ENCODE data around the gene MB21D2. TPM values are rescaled to one million over a fixed set of nuclear protein-coding genes. Genes with fewer than 3 reads are reported as not detected.
A peak's percentile ranks its signal among the peaks of the same experiment; 100 is the strongest.
"Not testable (repeated sequence)": the region's sequence is repeated elsewhere in the genome, so short reads cannot be mapped to it uniquely, and the experiment has no call there.

The MB21D2 gene
- total RNA-seq, 1 donor from 2014 or later = 11.0 TPM

- Mint-ChIP-seq H3K4me3 (ENCODE audit: unreplicated experiment) (no peak overlapping the region), H3K27ac (ENCODE audit: unreplicated experiment) (peak overlapping the region; percentile 87), H3K9me3 (ENCODE audit: unreplicated experiment) (peaks cover 3% of the 10 kb centered on the region), H3K27me3 (ENCODE audit: low read depth, unreplicated experiment) (no peaks in the 10 kb centered on the region), H3K4me1 (ENCODE audit: low read depth, unreplicated experiment) (peaks cover 37% of the 10 kb centered on the region), H3K36me3 (ENCODE audit: low read depth, unreplicated experiment) (peaks cover 10% of the 10 kb centered on the region)
- no peaks in the 10 kb centered on the region for H3K36me3 ChIP-seq (ENCODE audit: insufficient read depth, low read length)
- no peaks in the 10 kb centered on the region for H3K9me3 ChIP-seq (ENCODE audit: insufficient read depth, low read depth, low read length)
- H3K4me1 ChIP-seq (ENCODE audit: insufficient read depth, low read length) = peaks cover 40% of the 10 kb centered on the region
- peaks cover 86% of the 10 kb centered on the region for H3K79me2 ChIP-seq (ENCODE audit: insufficient read depth, low read length)
- FAIRE-seq (peak; percentile 9), DNase-seq (ENCODE audit: low read depth) (peak; percentile 86)
- TF ChIP-seq, protein P1, sequence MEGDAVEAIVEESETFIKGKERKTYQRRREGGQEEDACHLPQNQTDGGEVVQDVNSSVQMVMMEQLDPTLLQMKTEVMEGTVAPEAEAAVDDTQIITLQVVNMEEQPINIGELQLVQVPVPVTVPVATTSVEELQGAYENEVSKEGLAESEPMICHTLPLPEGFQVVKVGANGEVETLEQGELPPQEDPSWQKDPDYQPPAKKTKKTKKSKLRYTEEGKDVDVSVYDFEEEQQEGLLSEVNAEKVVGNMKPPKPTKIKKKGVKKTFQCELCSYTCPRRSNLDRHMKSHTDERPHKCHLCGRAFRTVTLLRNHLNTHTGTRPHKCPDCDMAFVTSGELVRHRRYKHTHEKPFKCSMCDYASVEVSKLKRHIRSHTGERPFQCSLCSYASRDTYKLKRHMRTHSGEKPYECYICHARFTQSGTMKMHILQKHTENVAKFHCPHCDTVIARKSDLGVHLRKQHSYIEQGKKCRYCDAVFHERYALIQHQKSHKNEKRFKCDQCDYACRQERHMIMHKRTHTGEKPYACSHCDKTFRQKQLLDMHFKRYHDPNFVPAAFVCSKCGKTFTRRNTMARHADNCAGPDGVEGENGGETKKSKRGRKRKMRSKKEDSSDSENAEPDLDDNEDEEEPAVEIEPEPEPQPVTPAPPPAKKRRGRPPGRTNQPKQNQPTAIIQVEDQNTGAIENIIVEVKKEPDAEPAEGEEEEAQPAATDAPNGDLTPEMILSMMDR (IDR thresholded peaks at IDR 0.05; ENCODE audit: insufficient read depth, low read depth, low read length) = no peak
- TF ChIP-seq EZH2 (IDR thresholded peaks at IDR 0.05; ENCODE audit: insufficient read depth, low read length) = no peak
- peaks cover 36% of the 10 kb centered on the region for H4K20me1 ChIP-seq (ENCODE audit: insufficient read depth, low read length)
- H3K4me3 ChIP-seq (ENCODE audit: insufficient read depth, low read depth, low read length) = peak overlapping the region; percentile 19
- H3K9ac ChIP-seq (ENCODE audit: low read length) = peak overlapping the region; percentile 62
- H2AFZ ChIP-seq (ENCODE audit: low read depth, low read length) = no peak overlapping the region
- peak overlapping the region; percentile 75 for H3K4me2 ChIP-seq (ENCODE audit: low read length)
- H3K27ac ChIP-seq (ENCODE audit: low read depth, low read length) = peak overlapping the region; percentile 80
- H3K27me3 ChIP-seq (ENCODE audit: insufficient read depth, low read length) = no peaks in the 10 kb centered on the region
Observed at GRCh38 chr3:192850451-192850981, 67.1 kb downstream of the MB21D2 start.

DNA sequence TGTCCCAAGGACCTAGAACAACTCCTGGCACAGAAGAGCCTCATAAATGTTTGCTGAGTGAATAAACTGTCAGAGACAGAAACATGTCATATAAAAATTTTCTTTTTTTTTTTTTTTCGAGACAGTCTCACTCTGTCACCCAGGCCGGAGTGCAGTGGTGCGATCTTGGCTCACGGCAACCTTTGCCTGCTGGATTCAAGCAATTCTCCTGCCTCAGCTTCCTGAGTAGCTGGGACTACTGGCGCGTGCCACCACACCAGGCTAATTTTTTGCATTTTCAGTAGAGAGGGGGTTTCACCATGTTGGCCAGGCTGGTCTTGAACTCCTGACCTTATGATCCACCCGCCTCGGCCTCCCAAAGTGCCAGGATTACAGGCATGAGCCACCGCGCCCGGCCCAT, 67.8 kb downstream of the MB21D2 start:
- not testable (repeated sequence) for DNase-seq (ENCODE audit: low read depth); H2AFZ ChIP-seq (ENCODE audit: low read depth, low read length); H3K27me3 ChIP-seq (ENCODE audit: insufficient read depth, low read length); H3K27me3 Mint-ChIP-seq (ENCODE audit: low read depth, unreplicated experiment); H3K36me3 ChIP-seq (ENCODE audit: insufficient read depth, low read length); H3K4me3 Mint-ChIP-seq (ENCODE audit: unreplicated experiment); H3K36me3 Mint-ChIP-seq (ENCODE audit: low read depth, unreplicated experiment); FAIRE-seq; H3K4me3 ChIP-seq (ENCODE audit: insufficient read depth, low read depth, low read length); H3K4me2 ChIP-seq (ENCODE audit: low read length); H3K9me3 Mint-ChIP-seq (ENCODE audit: unreplicated experiment); H3K9me3 ChIP-seq (ENCODE audit: insufficient read depth, low read depth, low read length)
- peaks cover 41% of the 10 kb centered on the region for H3K4me1 Mint-ChIP-seq (ENCODE audit: low read depth, unreplicated experiment)
- Histone ChIP-seq H4K20me1 (ENCODE audit: insufficient read depth, low read length) (peaks cover 36% of the 10 kb centered on the region), H3K4me1 (ENCODE audit: insufficient read depth, low read length) (peaks cover 47% of the 10 kb centered on the region), H3K9ac (ENCODE audit: low read length) (peak overlapping the region; percentile 62), H3K27ac (ENCODE audit: low read depth, low read length) (peak overlapping the region; percentile 80), H3K79me2 (ENCODE audit: insufficient read depth, low read length) (peaks cover 84% of the 10 kb centered on the region)
- peak overlapping the region; percentile 87 for H3K27ac Mint-ChIP-seq (ENCODE audit: unreplicated experiment)

- Histone ChIP-seq H3K27ac (ENCODE audit: low read depth, low read length) (peak overlapping the region; percentile 34), H4K20me1 (ENCODE audit: insufficient read depth, low read length) (peaks cover 42% of the 10 kb centered on the region), H3K79me2 (ENCODE audit: insufficient read depth, low read length) (peaks cover 84% of the 10 kb centered on the region), H3K4me1 (ENCODE audit: insufficient read depth, low read length) (peaks cover 52% of the 10 kb centered on the region), H3K27me3 (ENCODE audit: insufficient read depth, low read length) (no peaks in the 10 kb centered on the region), H2AFZ (ENCODE audit: low read depth, low read length) (no peak overlapping the region), H3K4me3 (ENCODE audit: insufficient read depth, low read depth, low read length) (no peak overlapping the region), H3K9ac (ENCODE audit: low read length) (peak overlapping the region; percentile 11), H3K9me3 (ENCODE audit: insufficient read depth, low read depth, low read length) (no peaks in the 10 kb centered on the region), H3K36me3 (ENCODE audit: insufficient read depth, low read length) (no peaks in the 10 kb centered on the region), H3K4me2 (ENCODE audit: low read length) (peak overlapping the region; percentile 42)
- no peak overlapping the region for H3K4me3 Mint-ChIP-seq (ENCODE audit: unreplicated experiment)
- peaks cover 44% of the 10 kb centered on the region for H3K4me1 Mint-ChIP-seq (ENCODE audit: low read depth, unreplicated experiment)
- DNase-seq (ENCODE audit: low read depth) (no peak), FAIRE-seq (no peak)
- peaks cover under 1% of the 10 kb centered on the region for H3K36me3 Mint-ChIP-seq (ENCODE audit: low read depth, unreplicated experiment)
- TF ChIP-seq, protein P1 (IDR thresholded peaks at IDR 0.05; ENCODE audit: insufficient read depth, low read depth, low read length) = no peak
- TF ChIP-seq EZH2 (IDR thresholded peaks at IDR 0.05; ENCODE audit: insufficient read depth, low read length) = no peak
- H3K27me3 Mint-ChIP-seq (ENCODE audit: low read depth, unreplicated experiment) = no peaks in the 10 kb centered on the region
- H3K9me3 Mint-ChIP-seq (ENCODE audit: unreplicated experiment) = no peaks in the 10 kb centered on the region
- H3K27ac Mint-ChIP-seq (ENCODE audit: unreplicated experiment) = peak overlapping the region; percentile 35
Observed at GRCh38 chr3:192848371-192849233, 69.1 kb downstream of the MB21D2 start.
